Neuronal stem cell (in vitro differentiated cells): ENCODE measurements around the gene RTN4RL1. TPM values are rescaled to one million over a fixed set of nuclear protein-coding genes. Genes with fewer than 3 reads are reported as not detected.

Experiments
- DNase-seq: peaks from one replicate; pipeline ENCODE4 v3.0.0-alpha.2; 2013; ENCODE audit warnings: low spot score
- H2AFZ ChIP-seq: one replicate; pipeline ENCODE4 v1.6.1; 2013; ENCODE audit warnings: mild to moderate bottlenecking, low read length, inconsistent platforms
- H2AK5ac ChIP-seq: 2 replicates; pipeline ENCODE4 v1.6.1; 2013; ENCODE audit warnings: low read depth, mild to moderate bottlenecking, inconsistent platforms, low read length, moderate library complexity, mixed read lengths
- H2BK120ac ChIP-seq: 2 replicates; pipeline ENCODE4 v1.6.1; 2013; ENCODE audit warnings: low read depth, mild to moderate bottlenecking, inconsistent platforms, low read length, moderate library complexity, mixed read lengths
- H2BK12ac ChIP-seq: one replicate; pipeline ENCODE4 v1.6.1; 2013; ENCODE audit warnings: low read length, inconsistent platforms
- H2BK15ac ChIP-seq: 2 replicates; pipeline ENCODE4 v1.6.1; 2013; ENCODE audit warnings: mild to moderate bottlenecking, low read length, inconsistent platforms, mixed read lengths
- H2BK5ac ChIP-seq: one replicate; pipeline ENCODE4 v1.6.1; 2013; ENCODE audit warnings: inconsistent platforms, mild to moderate bottlenecking, low read length, moderate library complexity
- H3K14ac ChIP-seq: one replicate; pipeline ENCODE4 v1.6.1; 2013; ENCODE audit warnings: low read length, inconsistent platforms
- H3K18ac ChIP-seq: 2 replicates; pipeline ENCODE4 v1.6.1; 2013; ENCODE audit warnings: low read length, inconsistent platforms
- H3K23ac ChIP-seq: 2 replicates; pipeline ENCODE4 v1.6.1; 2013; ENCODE audit warnings: low read depth, mild to moderate bottlenecking, mixed read lengths, low read length, inconsistent platforms; ENCODE audit not compliant: poor library complexity
- H3K27ac ChIP-seq: replicated peaks from 3 replicates; pipeline ENCODE4 v1.5.1; 2013; ENCODE audit warnings: low read length, inconsistent platforms
- H3K27me3 ChIP-seq, 3 experiments: 2 replicates each; pipeline ENCODE4 v1.6.1; 2013; ENCODE audit warnings: low read length in 3 of 3, mild to moderate bottlenecking in 2 of 3, inconsistent platforms in 1 of 3, low read depth in 1 of 3, mixed read lengths in 1 of 3, moderate library complexity in 1 of 3; ENCODE audit not compliant: control insufficient read depth in 3 of 3, insufficient read depth in 3 of 3
- H3K36me3 ChIP-seq, 2 donors: replicated peaks in 1 of 2; 2 replicates each; pipeline ENCODE4 v1.6.1; 2013; ENCODE audit warnings: low read length in 2 of 2; ENCODE audit not compliant: control insufficient read depth in 2 of 2, insufficient read depth in 2 of 2
- H3K4ac ChIP-seq: 2 replicates; pipeline ENCODE4 v1.6.1; 2013; ENCODE audit warnings: inconsistent platforms, mild to moderate bottlenecking, low read length, moderate library complexity
- H3K4me1 ChIP-seq, 2 donors: 1 replicate in 1 of 2; 2 replicates in 1 of 2; pipeline ENCODE4 v1.6.1; 2013; ENCODE audit warnings: low read length in 2 of 2, low read depth in 1 of 2; ENCODE audit not compliant: control insufficient read depth in 2 of 2, insufficient read depth in 1 of 2
- H3K4me2 ChIP-seq: one replicate; pipeline ENCODE4 v1.6.1; 2013; ENCODE audit warnings: mild to moderate bottlenecking, low read length, inconsistent platforms; ENCODE audit not compliant: insufficient read depth, poor library complexity, severe bottlenecking
- H3K4me3 ChIP-seq, 2 donors: 2 replicates each; pipeline ENCODE4 v1.5.1; 2013; ENCODE audit warnings: low read length in 2 of 2, mild to moderate bottlenecking in 2 of 2, inconsistent platforms in 1 of 2, moderate library complexity in 1 of 2
- H3K79me1 ChIP-seq: one replicate; pipeline ENCODE4 v1.6.1; 2013; ENCODE audit warnings: low read depth, mild to moderate bottlenecking, inconsistent platforms, low read length, moderate library complexity
- H3K9ac ChIP-seq: one replicate; pipeline ENCODE4 v1.6.1; 2013; ENCODE audit warnings: mild to moderate bottlenecking, low read depth, low read length, inconsistent platforms; ENCODE audit not compliant: poor library complexity
- H3K9me3 ChIP-seq, 2 donors: replicated peaks in 1 of 2; 2 replicates each; pipeline versions ENCODE3 to v1.6.1; 2013; ENCODE audit warnings: low read length in 2 of 2, mild to moderate bottlenecking in 2 of 2, inconsistent platforms in 1 of 2, low read depth in 1 of 2, mixed read lengths in 1 of 2, moderate library complexity in 1 of 2; ENCODE audit not compliant: control insufficient read depth in 2 of 2, insufficient read depth in 1 of 2
- H4K8ac ChIP-seq: one replicate; pipeline ENCODE4 v1.6.1; 2013; ENCODE audit warnings: low read depth, mild to moderate bottlenecking, inconsistent platforms, low read length, moderate library complexity
- H4K91ac ChIP-seq: one replicate; pipeline ENCODE4 v1.6.1; 2013; ENCODE audit warnings: low read length, low read depth, mild to moderate bottlenecking, inconsistent platforms; ENCODE audit not compliant: poor library complexity
- WGBS, 2 donors: extraction: QIAGEN DNeasy Blood & Tissue Kit; methylation state at CpG; one replicate each; pipeline ENCODE4 v1.1.7; 2013; ENCODE audit warnings: missing lambda C conversion rate in 2 of 2, mixed read lengths in 1 of 2; ENCODE audit not compliant: insufficient read length in 2 of 2, insufficient replicate concordance in 1 of 2; ENCODE audit errors: extremely low coverage in 2 of 2; 5-methylcytosine and 5-hydroxymethylcytosine counted together
- polyA plus RNA-seq, 2 experiments: library from polyadenylated mRNA; stranded (reverse); fragments of 200-250 nt; gene quantifications; one replicate each; pipeline ENCODE4 v1.2.3, GENCODE V29; 2013

The RTN4RL1 gene, protein sequence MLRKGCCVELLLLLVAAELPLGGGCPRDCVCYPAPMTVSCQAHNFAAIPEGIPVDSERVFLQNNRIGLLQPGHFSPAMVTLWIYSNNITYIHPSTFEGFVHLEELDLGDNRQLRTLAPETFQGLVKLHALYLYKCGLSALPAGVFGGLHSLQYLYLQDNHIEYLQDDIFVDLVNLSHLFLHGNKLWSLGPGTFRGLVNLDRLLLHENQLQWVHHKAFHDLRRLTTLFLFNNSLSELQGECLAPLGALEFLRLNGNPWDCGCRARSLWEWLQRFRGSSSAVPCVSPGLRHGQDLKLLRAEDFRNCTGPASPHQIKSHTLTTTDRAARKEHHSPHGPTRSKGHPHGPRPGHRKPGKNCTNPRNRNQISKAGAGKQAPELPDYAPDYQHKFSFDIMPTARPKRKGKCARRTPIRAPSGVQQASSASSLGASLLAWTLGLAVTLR
- polyA plus RNA-seq (2013, experiment 1 of 2) = 4.0 TPM
- 3.9 TPM for polyA plus RNA-seq (2013, experiment 2 of 2)

DNA sequence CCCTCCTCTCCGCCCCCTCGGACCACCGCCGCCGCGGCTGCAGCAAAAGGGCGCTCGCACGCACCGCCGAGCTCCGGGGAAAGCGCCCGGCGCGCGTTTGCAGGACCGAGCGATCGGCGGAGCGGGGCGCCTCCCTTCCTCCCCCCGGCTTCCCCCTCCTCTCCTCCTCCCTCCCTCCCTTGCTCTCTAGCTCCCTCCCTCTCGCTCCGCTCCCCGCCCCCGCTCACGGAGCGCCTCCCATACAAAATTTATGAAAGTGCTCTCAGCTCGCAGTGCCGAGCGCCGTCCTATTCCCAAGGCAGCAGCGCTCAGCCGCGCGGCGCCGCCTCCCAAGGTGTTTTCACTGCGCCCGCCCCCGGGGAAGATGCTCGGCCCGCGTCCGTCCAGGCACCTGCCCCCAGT is at the start of gene RTN4RL1:
Gene RTN4RL1 (minus strand): TSS at position 115 of the 402 bp plus-strand sequence. CDS start 469 bp downstream, outside the sequence.
- Histone ChIP-seq H3K14ac (peak within 1 kb of the TSS; percentile 94), H3K79me1 (peaks cover 2% of the 10 kb centered on the region), H4K8ac (no peak within 1 kb of the TSS), H3K36me3 (no peaks in the 10 kb centered on the region), H4K91ac (no peak within 1 kb of the TSS), H2AK5ac (peak within 1 kb of the TSS; percentile 93), H3K27me3 (peaks cover 8 to 81% (median 49%) of the 10 kb centered on the region in 3 experiments), H3K9ac (peak within 1 kb of the TSS; percentile 79), H2BK120ac (peak within 1 kb of the TSS; percentile 84), H2BK12ac (peak within 1 kb of the TSS; percentile 87), H3K4me1 (peaks cover 11 to 18% of the 10 kb centered on the region in 2 donors), H2BK15ac (peak within 1 kb of the TSS; percentile 98), H3K27ac (no peak within 1 kb of the TSS), H3K4me2 (peak within 1 kb of the TSS; percentile 96), H3K4me3 (peak within 1 kb of the TSS; percentile 38 to 81), H3K4ac (no peak within 1 kb of the TSS), H3K23ac (peak within 1 kb of the TSS; percentile 96), H2AFZ (peak within 1 kb of the TSS; percentile 92), H3K18ac (peak within 1 kb of the TSS; percentile 95), H2BK5ac (peak within 1 kb of the TSS; percentile 95), H3K9me3 (peaks cover 3 to 4% of the 10 kb centered on the region in 2 donors)
- no CpG with 5 or more reads among the region's 47 CpGs for WGBS, 2 donors
- DNase-seq = peak; percentile 55

DNA sequence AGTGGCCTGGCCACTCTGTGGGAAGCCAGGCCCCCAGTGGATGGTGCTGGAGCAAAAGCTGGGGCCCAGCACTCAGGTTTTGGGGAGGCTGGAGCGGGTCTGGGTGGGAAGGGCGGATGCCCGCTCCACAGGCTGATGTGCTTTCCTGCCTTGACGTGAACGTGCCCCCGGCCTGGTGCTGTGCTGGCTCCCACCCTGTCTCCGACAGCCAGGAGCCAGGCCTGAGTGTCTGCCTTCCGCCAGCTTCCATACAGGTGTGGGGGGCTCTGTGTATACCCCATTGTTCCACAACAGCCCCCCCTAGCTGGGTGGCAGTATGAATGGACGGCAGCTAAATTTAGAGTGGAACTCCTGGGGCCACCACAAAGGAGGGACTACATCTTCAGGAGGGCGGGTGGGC is 49.8 kb upstream of the RTN4RL1 start:
- Histone ChIP-seq H3K36me3 (peaks cover 12 to 83% of the 10 kb centered on the region in 2 donors), H2AFZ (no peak overlapping the region), H2BK5ac (no peak overlapping the region), H3K9ac (no peak overlapping the region), H3K27me3 (no peaks in the 10 kb centered on the region), H4K91ac (no peak overlapping the region), H3K23ac (no peak overlapping the region), H2AK5ac (no peak overlapping the region), H3K9me3 (no peaks in the 10 kb centered on the region), H3K4me2 (no peak overlapping the region), H3K4ac (no peak overlapping the region), H4K8ac (no peak overlapping the region), H3K4me1 (peaks cover 0 to 2% of the 10 kb centered on the region in 2 donors), H2BK15ac (no peak overlapping the region), H3K4me3 (no peak overlapping the region), H2BK12ac (no peak overlapping the region), H3K27ac (no peak overlapping the region), H3K14ac (no peak overlapping the region), H2BK120ac (no peak overlapping the region), H3K79me1 (no peaks in the 10 kb centered on the region), H3K18ac (peak overlapping the region; percentile 24)
- no CpG with 5 or more reads among the region's 10 CpGs for WGBS, 2 donors
- DNase-seq = no peak

DNA sequence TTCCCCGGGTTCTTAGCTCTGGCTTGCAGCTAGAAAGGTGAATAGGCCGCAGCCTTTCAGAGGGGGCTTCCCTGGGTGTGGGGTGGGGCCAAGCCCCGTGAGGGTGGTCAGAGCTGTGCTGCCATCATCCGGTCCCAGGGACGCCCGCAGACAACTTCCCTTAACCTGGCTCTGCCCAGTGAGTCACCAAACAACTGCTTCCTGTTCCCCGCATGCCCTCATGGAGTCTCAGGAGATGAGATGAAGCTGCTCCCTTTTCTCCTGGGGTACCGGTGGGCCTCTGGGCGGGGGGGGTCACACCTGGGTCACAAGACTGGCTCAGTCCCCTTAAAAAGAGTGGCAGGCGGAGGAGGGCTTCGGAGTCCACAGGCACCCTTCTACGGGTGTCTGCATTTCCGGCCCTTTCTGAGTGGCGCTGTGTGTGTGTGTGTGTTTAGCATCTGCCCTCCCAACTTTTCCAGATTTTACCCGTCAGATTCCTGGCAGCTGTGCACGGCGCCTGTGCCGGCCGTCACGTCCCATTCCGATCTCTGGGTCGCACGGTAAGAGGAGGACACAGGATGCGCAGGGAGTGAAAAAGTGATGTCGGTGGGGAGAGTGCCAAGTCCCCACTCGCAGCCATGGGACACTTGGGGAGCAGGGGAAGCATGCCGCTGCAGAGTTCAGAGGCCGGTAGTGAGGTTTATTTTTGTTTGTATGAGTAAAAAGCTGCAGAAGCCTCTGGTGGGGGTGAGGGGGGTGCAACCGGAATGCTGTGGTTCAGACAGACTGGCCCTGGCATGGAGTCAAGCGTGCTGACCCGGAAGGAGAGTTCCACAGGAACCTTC is 46.5 kb upstream of the RTN4RL1 start:
- H3K23ac ChIP-seq = no peak overlapping the region
- no peaks in the 10 kb centered on the region for H3K27me3 ChIP-seq
- H4K8ac ChIP-seq = no peak overlapping the region
- H4K91ac ChIP-seq = no peak overlapping the region
- peaks cover 0 to 2% of the 10 kb centered on the region in 2 donors for H3K4me1 ChIP-seq
- H2AK5ac ChIP-seq = no peak overlapping the region
- no peak overlapping the region for H3K14ac ChIP-seq
- H3K27ac ChIP-seq = no peak overlapping the region
- no peaks in the 10 kb centered on the region for H3K79me1 ChIP-seq
- peaks cover 8 to 86% of the 10 kb centered on the region in 2 donors for H3K36me3 ChIP-seq
- H2BK5ac ChIP-seq = no peak overlapping the region
- H3K4me3 ChIP-seq = no peak overlapping the region
- no peak for DNase-seq
- no CpG with 5 or more reads among the region's 31 CpGs for WGBS, 2 donors
- H2AFZ ChIP-seq = no peak overlapping the region
- no peaks in the 10 kb centered on the region for H3K9me3 ChIP-seq
- no peak overlapping the region for H2BK12ac ChIP-seq
- no peak overlapping the region for H3K9ac ChIP-seq
- H3K4ac ChIP-seq = no peak overlapping the region
- no peak overlapping the region for H3K18ac ChIP-seq
- no peak overlapping the region for H2BK15ac ChIP-seq
- H3K4me2 ChIP-seq = no peak overlapping the region
- H2BK120ac ChIP-seq = no peak overlapping the region

DNA sequence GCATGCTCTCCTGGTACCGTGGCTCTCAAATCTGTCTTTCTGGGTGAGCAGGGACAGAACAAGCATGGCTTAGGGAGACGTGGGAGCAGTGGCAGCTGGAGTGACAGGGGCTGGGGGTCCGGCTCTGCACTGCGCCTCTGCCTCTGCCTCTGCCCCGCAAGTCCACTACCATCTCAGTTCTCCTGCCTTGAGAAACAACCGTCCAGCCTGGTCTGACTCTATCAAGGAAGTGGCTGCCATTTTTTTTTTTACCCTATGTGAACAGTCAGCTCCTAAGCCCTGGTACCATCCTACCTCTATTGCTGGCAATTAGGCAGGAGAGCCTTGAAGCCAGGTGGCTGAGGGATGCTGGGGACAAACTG is 45.9 kb upstream of the RTN4RL1 start:
- no peak overlapping the region for H4K8ac ChIP-seq
- no peak overlapping the region for H2BK5ac ChIP-seq
- H3K14ac ChIP-seq = no peak overlapping the region
- no peak overlapping the region for H3K23ac ChIP-seq
- H3K4me2 ChIP-seq = no peak overlapping the region
- H2BK12ac ChIP-seq = no peak overlapping the region
- DNase-seq = no peak
- H2BK120ac ChIP-seq = no peak overlapping the region
- WGBS, 2 donors = no CpG with 5 or more reads among the region's 6 CpGs
- no peak overlapping the region for H3K27ac ChIP-seq
- H2AK5ac ChIP-seq = no peak overlapping the region
- no peak overlapping the region for H3K4me3 ChIP-seq
- H3K4ac ChIP-seq = no peak overlapping the region
- peaks cover 2% of the 10 kb centered on the region for H3K79me1 ChIP-seq
- H4K91ac ChIP-seq = no peak overlapping the region
- peaks cover 10 to 86% of the 10 kb centered on the region in 2 donors for H3K36me3 ChIP-seq
- no peak overlapping the region for H2AFZ ChIP-seq
- H3K9ac ChIP-seq = no peak overlapping the region
- no peaks in the 10 kb centered on the region for H3K9me3 ChIP-seq
- H3K18ac ChIP-seq = no peak overlapping the region
- H3K27me3 ChIP-seq = no peaks in the 10 kb centered on the region
- peaks cover 0 to 2% of the 10 kb centered on the region in 2 donors for H3K4me1 ChIP-seq
- H2BK15ac ChIP-seq = no peak overlapping the region
